NCI-H2029 treated with DMSO at 0.1 percent for 48 hours (cell line): ENCODE data around the gene CCL25.

ENCODE experiments used
- DNase-seq: peaks from one replicate; lab custom pipeline; 2025; lab: John Stamatoyannopoulos, UW

CCL25 gene

DNA sequence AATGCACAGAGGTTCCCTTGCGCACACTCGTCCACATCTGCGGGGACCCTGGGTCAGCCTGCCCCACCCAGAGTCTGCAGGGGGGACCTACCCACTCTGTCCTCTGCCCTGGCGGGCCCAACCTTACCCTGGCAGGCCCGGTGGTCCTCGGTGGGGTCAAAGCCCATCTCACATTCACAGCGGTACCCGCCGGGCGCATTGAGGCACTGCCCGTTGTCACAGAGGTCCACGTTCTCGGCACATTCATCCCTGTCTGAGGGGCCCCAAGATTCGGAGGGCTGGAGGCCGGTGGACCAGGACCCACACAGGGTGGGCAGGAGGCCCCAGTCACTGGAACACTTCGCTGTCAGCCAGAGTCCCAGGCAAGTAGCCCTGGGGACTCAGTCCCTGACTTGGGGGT, 58.4 kb downstream of the CCL25 start:
- DNase-seq, result no peak

DNA sequence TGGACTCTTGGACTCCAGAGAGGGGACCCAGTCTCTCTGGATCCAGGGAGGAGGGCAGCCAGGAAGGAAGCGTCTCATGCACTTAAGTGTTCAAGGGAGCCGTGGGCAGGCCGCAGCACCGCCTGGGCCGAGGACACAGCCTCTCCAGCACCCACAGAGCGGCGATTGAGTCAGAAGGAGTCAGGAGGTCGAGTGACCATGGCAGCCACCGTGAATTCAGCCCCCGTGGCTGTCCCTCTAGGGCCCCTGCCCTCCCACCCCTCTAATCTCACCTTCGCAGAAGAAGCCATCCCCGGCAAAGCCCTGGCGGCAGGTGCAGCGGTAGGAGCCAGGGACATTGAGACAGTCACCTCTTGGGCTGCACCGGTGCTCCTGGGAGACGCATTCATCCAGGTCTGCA, 58.8 kb downstream of the CCL25 start:
- no peak for DNase-seq
